HG03521 (cell line): ENCODE data around the gene SNX9.

Experiments
- ATAC-seq: cut with Tn5 transposase; IDR thresholded peaks from one replicate; pipeline ENCODE4 v1.9.1; 2021; ENCODE audit warnings: mild to moderate bottlenecking, moderate library complexity; ENCODE audit not compliant: unreplicated experiment

Gene SNX9

DNA sequence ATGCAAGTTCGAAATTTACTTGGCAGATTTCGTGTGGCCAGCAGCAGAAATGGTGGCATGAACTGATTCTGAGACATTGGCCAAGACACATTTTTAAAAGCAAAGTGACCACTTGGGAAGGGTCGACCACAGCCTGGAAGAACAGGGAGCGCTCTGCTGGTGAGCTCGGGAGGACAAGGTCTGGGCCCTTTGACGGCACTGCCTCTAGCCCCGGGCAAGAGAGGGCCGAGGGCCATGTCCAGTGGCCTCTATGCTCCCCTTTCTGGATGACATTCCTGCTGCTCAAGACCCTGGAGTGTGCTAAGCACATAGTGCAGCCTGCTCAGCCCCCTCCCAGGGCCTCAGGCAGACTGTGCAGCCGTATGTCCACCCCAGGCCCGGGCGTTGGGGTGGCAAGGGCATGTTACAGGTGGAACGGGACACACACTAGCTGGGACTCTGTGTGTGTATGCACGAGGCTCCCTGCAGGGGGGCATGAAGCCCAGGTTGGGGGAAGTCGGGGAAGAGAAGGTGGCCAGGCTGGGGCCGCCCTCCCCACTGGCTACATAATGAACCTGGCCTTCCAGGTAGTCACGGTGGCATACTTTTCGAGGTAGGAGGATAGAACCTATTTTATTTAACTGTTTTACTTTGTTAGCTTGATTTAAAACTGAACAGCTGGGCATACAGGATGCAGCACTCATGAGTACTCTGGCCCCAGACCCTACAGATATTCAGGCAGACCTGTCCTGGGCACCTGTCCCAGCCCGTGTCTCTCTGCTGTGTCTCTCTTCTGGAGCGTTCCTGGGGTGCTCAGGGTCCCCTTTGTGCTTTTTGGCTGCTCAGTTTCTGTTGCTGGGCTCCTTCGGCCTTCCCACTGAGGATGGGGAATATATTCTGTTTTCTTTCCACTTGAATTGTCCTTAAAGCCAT is 165.0 kb downstream of the SNX9 start:
- no peak for ATAC-seq

DNA sequence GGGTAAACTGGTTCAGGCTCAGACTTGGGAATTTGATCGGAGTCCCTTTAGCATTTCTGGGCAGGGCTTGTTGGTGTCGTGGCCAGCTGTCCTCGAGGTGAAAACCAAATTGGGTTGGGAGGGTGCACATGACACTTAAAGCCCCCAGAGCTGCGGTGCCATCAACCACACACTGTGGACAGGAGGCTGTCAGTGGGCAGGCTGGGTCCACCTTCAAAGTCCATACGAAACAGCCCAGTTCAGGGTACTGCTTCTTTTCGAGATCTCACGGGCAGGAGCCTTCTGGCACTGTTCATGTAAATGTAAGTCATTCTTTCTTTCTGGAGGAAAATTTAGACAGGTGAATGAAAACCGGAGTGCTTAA is 165.6 kb downstream of the SNX9 start:
- no peak for ATAC-seq

DNA sequence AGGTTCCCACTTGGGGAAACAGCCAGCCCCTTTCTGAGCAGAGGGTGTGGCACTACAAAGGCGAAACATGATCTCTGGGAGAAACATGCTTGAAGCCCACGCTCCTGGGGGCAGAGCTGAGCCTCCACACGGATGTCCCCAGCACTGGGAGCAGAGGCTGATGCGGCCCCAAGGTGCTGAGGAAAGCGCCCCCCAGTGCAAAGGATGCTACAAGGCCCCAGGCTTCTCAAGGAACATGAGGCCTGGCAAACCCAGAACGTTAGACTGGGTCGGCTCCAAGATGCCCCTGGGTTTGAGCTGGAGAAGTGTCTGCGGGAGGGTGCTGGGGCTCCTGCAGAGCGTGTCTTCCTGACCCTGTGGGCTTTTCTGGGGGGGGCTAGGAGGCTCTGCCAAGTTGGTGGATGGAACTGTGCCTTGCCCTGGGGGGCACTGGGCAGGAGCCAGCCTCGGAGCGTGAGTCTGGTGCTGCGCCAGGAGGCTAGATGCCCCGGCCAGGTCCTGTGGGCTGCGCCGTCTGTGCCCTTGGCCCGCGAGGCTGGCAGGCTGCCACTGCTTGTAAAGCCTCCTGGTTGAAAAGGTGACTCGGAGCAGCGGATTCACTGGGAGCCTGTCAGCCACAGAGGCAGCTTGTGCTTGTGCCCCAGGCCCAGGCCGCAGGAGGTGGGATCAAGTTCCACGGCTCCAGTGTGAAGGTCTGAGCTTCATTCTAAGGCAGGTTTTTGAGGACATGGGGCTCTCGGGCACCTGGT is 166.7 kb downstream of the SNX9 start:
- ATAC-seq: no peak

- ATAC-seq: no peak
These were observed 167.4 kb downstream of the SNX9 start for GRCh38 chr6:157990321-157991066.

- no peak for ATAC-seq
These were observed 168.0 kb downstream of the SNX9 start for GRCh38 chr6:157991067-157991432.

DNA sequence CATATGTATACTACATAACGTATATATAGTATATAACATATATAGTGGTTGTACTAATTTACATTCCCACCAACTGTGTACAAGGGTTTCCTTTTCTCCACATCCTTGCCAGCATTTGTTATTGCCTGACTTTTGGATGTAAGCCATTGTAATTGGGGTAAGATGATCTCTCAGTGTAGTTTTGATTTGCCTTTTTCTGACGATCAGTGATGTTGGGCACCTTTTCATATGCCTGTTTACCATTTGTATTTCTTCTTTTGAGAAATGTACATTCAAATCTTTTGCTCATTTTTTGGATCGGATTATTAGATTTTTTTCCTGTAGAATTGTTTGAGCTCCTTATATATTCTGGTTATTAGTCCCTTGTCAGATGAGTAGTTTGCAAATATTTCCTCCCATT is 170.0 kb downstream of the SNX9 start:
- ATAC-seq: no peak

DNA sequence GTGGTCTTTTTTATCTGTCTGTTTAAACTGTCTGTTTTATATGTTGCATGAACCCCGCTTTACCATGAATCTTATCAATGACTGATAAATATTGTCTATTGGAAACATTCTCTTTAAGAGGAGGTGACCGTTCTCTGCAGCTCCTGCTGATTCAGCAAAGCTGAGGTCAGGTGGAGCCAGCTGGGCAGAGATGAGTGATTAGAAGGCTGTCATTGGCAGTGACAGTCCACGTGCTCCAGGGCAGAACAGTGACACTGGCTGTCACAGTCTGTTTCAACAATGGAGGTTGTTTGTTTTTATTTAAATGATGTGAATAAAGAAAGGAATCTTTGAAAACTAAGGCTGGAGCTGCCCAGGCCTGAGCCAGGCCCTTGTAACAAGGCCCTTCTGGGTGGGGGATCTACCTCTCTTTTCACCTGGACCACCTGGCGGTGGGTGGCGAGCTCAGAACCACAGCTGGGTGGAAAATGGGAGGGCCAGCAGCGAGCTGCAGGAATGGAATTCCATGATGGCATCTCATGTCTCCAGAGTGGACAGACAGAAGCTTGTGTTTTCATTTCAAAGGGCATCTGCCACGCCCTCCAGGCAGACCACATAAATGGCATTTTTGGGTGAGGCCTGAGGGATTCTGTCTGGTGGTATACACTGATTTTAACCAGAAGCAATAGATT is 171.2 kb downstream of the SNX9 start:
- ATAC-seq: no peak
